GM12878 (cell line): ENCODE data around the gene TLE3. TPM values are rescaled to one million over a fixed set of nuclear protein-coding genes. Genes with fewer than 3 reads are reported as not detected.

Experiments
- ATAC-seq: fragments of 200-7000 bp; cut with Tn5 transposase; 3 replicates; pipeline ENCODE4 v1.9.1; 2020; ENCODE audit warnings: mild to moderate bottlenecking, moderate library complexity
- BruUV-seq: library from RNA; stranded (reverse); fragments of 400-500 nt; replicated peaks from 2 replicates; lab custom pipeline; 2021; lab: Mats Ljungman, UMichigan
- CTCF ChIA-PET: fragments of 300-600 bp; sonication (Branson Sonifier 250); formaldehyde crosslinking; extraction: SDS; loops from one replicate; lab custom pipeline; 2021; ENCODE audit warnings: inconsistent platforms; lab: Yijun Ruan, JAX
- POLR2A ChIA-PET: fragments of 350-600 bp; formaldehyde crosslinking; extraction: SDS; loops from one replicate; lab custom pipeline; 2021; ENCODE audit warnings: inconsistent platforms; lab: Charles Lee
- RAD21 ChIA-PET: fragments of 300-600 bp; sonication (Branson Sonifier 250); formaldehyde crosslinking; loops from one replicate; lab custom pipeline; 2023; ENCODE audit warnings: antibody characterized with exemption; ENCODE audit not compliant: unreplicated experiment; lab: Charles Lee
- SMC1A ChIA-PET: fragments of 300-600 bp; sonication (Branson Sonifier 250); formaldehyde crosslinking; loops from one replicate; lab custom pipeline; 2023; ENCODE audit not compliant: unreplicated experiment, uncharacterized antibody; lab: Charles Lee
- DNase-seq: peaks from one replicate; pipeline ENCODE4 v3.0.0-alpha.2; 2011; ENCODE audit warnings: low read depth, low spot score
- FAIRE-seq: peaks from 3 replicates; lab custom pipeline; 2011; peaks lifted over from hg19 to GRCh38; lab: Jason Lieb, UNC
- H2AFZ ChIP-seq: 2 replicates; pipeline ENCODE4 v1.6.0; 2011; ENCODE audit warnings: low read depth, low read length, control low read depth; ENCODE audit not compliant: control insufficient read depth
- H3K27ac ChIP-seq: 2 replicates; pipeline ENCODE4 v1.5.1; 2011; ENCODE audit warnings: control low read depth; ENCODE audit not compliant: control insufficient read depth, insufficient read depth
- H3K27me3 ChIP-seq, 2 experiments: replicated peaks in 1 of 2; 2 replicates each; pipeline versions ENCODE4 v1.6.0 to v1.6.1; 2011; ENCODE audit warnings: low read length in 1 of 2; ENCODE audit not compliant: control insufficient read depth in 2 of 2, insufficient read depth in 2 of 2
- H3K36me3 ChIP-seq, 2 experiments: 2 replicates each; pipeline ENCODE4 v1.5.1; 2011; ENCODE audit warnings: low read length in 1 of 2; ENCODE audit not compliant: control insufficient read depth in 2 of 2, insufficient read depth in 2 of 2
- H3K4me1 ChIP-seq: 2 replicates; pipeline ENCODE4 v1.6.1; 2011; ENCODE audit warnings: mild to moderate bottlenecking, low read length, moderate library complexity, mixed read lengths; ENCODE audit not compliant: control insufficient read depth, insufficient read depth
- H3K4me2 ChIP-seq: 2 replicates; pipeline ENCODE4 v1.6.0; 2011; ENCODE audit warnings: control low read depth; ENCODE audit not compliant: control insufficient read depth, insufficient read depth
- H3K4me3 ChIP-seq: fragments of 200-600 bp; sonication (generic); 2 replicates; pipeline ENCODE4 v1.5.1; 2016
- H3K79me2 ChIP-seq: 2 replicates; pipeline ENCODE4 v1.6.0; 2011; ENCODE audit warnings: low read length; ENCODE audit not compliant: control insufficient read depth, insufficient read depth
- H3K9ac ChIP-seq: 2 replicates; pipeline ENCODE4 v1.8.0; 2011; ENCODE audit warnings: low read length, control low read depth, mixed read lengths; ENCODE audit not compliant: control insufficient read depth, insufficient read depth
- H3K9me3 ChIP-seq: replicated peaks from 3 replicates; pipeline ENCODE4 v1.5.1; 2011; ENCODE audit warnings: mild to moderate bottlenecking, low read length; ENCODE audit not compliant: control insufficient read depth, insufficient read depth
- H4K20me1 ChIP-seq: 2 replicates; pipeline ENCODE4 v1.6.0; 2011; ENCODE audit not compliant: control insufficient read depth, insufficient read depth
- BHLHE40 ChIP-seq, 2 experiments: fragments of 450-650 bp in 1 of 2; IDR thresholded peaks; 2 replicates each; pipeline ENCODE4 v1.6.1; 2011 to 2017; ENCODE audit warnings: low read depth in 2 of 2, borderline replicate concordance in 1 of 2, improper control_type of control experiment in 1 of 2, low read length in 1 of 2, mild to moderate bottlenecking in 1 of 2
- CREB1 ChIP-seq: IDR thresholded peaks from 2 replicates; pipeline ENCODE4 v1.6.1; 2012; ENCODE audit warnings: low read depth, mild to moderate bottlenecking, inconsistent platforms
- GATAD2B ChIP-seq: fragments of 450-650 bp; conservative IDR thresholded peaks from 2 replicates; pipeline ENCODE4 v1.6.1; 2017; ENCODE audit warnings: low read depth, mild to moderate bottlenecking, moderate library complexity
- JUNB ChIP-seq: IDR thresholded peaks from 2 replicates; pipeline ENCODE4 v1.6.1; 2016; ENCODE audit warnings: antibody characterized with exemption, mild to moderate bottlenecking
- MTA3 ChIP-seq: IDR thresholded peaks from 2 replicates; pipeline ENCODE4 v1.6.1; 2012; ENCODE audit warnings: low read length, inconsistent platforms, borderline replicate concordance
- NR2C2 ChIP-seq: IDR thresholded peaks from 2 replicates; pipeline ENCODE4 v1.6.1; 2011; ENCODE audit warnings: borderline replicate concordance, low read depth; ENCODE audit not compliant: control insufficient read depth, insufficient read length
- RUNX3 ChIP-seq: IDR thresholded peaks from 2 replicates; pipeline ENCODE4 v1.6.1; 2012; ENCODE audit warnings: low read length, inconsistent platforms
- USF2 ChIP-seq: IDR thresholded peaks from 2 replicates; pipeline ENCODE4 v1.6.1; 2011; ENCODE audit warnings: low read depth, low read length, improper control_type of control experiment, borderline replicate concordance
- WGBS: methylation state at CpG from one replicate; pipeline ENCODE4 v1.1.6; 2016; ENCODE audit warnings: low lambda C conversion rate; ENCODE audit not compliant: insufficient replicate concordance, insufficient coverage; ENCODE audit errors: missing lambda C conversion rate; 5-methylcytosine and 5-hydroxymethylcytosine counted together
- in situ Hi-C: fragments of 300-500 bp; cut with MboI; formaldehyde crosslinking; loops from 9 replicates; pipeline ENCODE4 v1.14.3; 2018; ENCODE audit warnings: mixed read lengths
- intact Hi-C: fragments of 100-400 bp; cut with micrococcal nuclease; formaldehyde crosslinking; loops from one replicate; pipeline ENCODE4 v1.14.2; 2022; ENCODE audit not compliant: unreplicated experiment
- polyA plus RNA-seq, 11 experiments: library from polyadenylated mRNA; depleted of rRNA in 4 of 11; unstranded in 6 of 11; stranded (reverse) in 5 of 11; fragments of >200 nt; fragmentation: Nextera tagmentation in 4 of 11; fragmentation: Illumina TruSeq in 1 of 11; extraction: Ambion mirVana in 4 of 11; extraction: Trizol in 1 of 11; gene quantifications; 1 replicate in 1 of 11; 2 replicates in 10 of 11; pipeline versions ENCODE4 v1.2.1 to v1.2.3, GENCODE V29; 2011 to 2016; ENCODE audit warnings: inconsistent platforms in 2 of 11, missing spikeins in 2 of 11, low read depth in 1 of 11
- total RNA-seq, 4 experiments: library from RNA; depleted of rRNA in 3 of 4; stranded (reverse); fragments of >200 nt in 3 of 4; fragmentation: Illumina TruSeq in 1 of 4; extraction: Trizol in 1 of 4; gene quantifications; 2 replicates each; pipeline versions ENCODE4 v1.2.1 to v1.2.3, GENCODE V29; 2013 to 2021

The TLE3 gene
- total and polyA plus RNA-seq, 10 of the 15 experiments (the other 5 are each of a cell fraction or from before 2014, with no cell fraction given) = 1.2 to 65.5 (median 9.7) TPM

DNA sequence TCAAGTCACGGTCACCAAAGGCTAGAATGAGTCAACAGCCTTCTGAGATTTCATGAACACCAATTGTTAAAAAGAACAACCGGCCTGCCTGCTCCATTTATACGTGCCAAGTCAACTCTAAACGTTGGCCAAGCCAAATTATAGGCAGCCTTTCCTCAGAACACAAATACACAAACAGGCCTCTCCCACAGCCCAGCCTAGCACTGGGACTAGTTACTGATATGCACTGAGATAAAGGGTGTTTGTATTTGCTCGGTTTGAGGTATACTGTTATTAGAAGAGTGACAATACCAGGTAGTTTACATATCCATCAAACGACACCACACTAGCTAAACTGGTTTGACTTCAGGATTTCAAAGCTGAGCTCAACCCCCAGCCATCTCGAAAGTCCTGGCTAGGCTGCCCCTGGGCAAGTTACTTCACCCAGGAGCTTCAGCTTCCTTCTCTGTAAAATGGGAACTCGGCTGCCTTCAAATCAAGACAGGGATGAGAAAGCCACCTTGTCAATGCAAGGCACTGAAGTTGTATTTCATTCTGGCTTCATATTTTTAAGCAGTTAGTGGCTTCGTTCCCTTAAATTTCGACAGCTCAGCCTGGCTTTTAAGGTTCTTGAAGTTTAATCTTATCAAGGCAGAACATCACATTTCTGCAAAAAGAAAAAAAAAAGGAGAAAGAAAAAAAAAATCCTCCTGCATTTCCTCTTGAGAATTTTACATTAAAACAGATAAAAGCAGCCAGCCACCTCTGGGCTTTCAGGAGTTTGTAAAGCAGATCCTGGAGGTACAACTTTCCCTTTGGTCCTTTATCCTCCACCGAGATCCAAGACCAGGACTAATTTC lies 4.0 kb downstream of the TLE3 start:
- intact Hi-C loops = no loop called here
- POLR2A ChIA-PET = interaction anchor here (0.6 to 3.5 kb wide), 3 partner anchors 57 to 342 kb away, joined by 3 to 17 read pairs (median 6); no protein-coding TSS in a partner anchor

More for the DNA sequence above, 4.0 kb downstream of the TLE3 start:
- Histone ChIP-seq H3K4me2 (peak overlapping the region; percentile 72), H3K79me2 (peaks cover 60% of the 10 kb centered on the region), H3K9ac (peak overlapping the region; percentile 18), H3K9me3 (no peaks in the 10 kb centered on the region), H3K36me3 (peaks cover 0 to 22% of the 10 kb centered on the region in 2 experiments; a peak in 2 of 4 replicates), H4K20me1 (peaks cover 8% of the 10 kb centered on the region; the same call in 1 of the 2 replicates), H2AFZ (no peak overlapping the region), H3K27ac (no peak overlapping the region), H3K4me1 (peaks cover 15% of the 10 kb centered on the region), H3K27me3 (no peaks in the 10 kb centered on the region), H3K4me3 (peak overlapping the region; percentile 42; the same call in 1 of the 2 replicates)
- FAIRE-seq = no peak
- in situ Hi-C loops = no loop called here
- SMC1A ChIA-PET = interaction anchor here (0.6 to 2.2 kb wide), 17 partner anchors 12 to 1332 kb away, joined by 3 to 12 read pairs (median 4); no protein-coding TSS in a partner anchor
- BruUV-seq = TSS peak; percentile 36
- no peak for DNase-seq
- 33% methylated on average over 11 of the region's 11 CpGs for WGBS
- CTCF ChIA-PET = interaction anchor here (0.6 to 2.1 kb wide), 7 partner anchors 53 to 518 kb away, joined by 3 to 10 read pairs (median 5); no protein-coding TSS in a partner anchor
- peak; percentile 12 to 37; a peak in 1 of 4 replicates for TF ChIP-seq BHLHE40 (IDR thresholded peaks at IDR 0.05; ENCODE audit: borderline replicate concordance in 1 of 2, low read depth in 2 of 2, low read length in 1 of 2)
- 0 out of 2 replicates have a peak, but pooled peaks have one; percentile 13 for TF ChIP-seq JUNB
- TF ChIP-seq CREB1 = no peak
- no peak for TF ChIP-seq NR2C2
- TF ChIP-seq MTA3 = no peak
- TF ChIP-seq GATAD2B = no peak
- 0 out of 2 replicates have a peak, but pooled peaks have one; percentile 13 for TF ChIP-seq RUNX3
- TF ChIP-seq USF2 = no peak
- no peak for ATAC-seq
- RAD21 ChIA-PET = interaction anchor here (0.6 to 5.3 kb wide), 13 partner anchors 27 to 615 kb away, joined by 3 to 31 read pairs (median 4); no protein-coding TSS in a partner anchor
